HEK293 (cell line): ENCODE measurements around the gene SLC9A9.

Experiments used
- CTCF ChIA-PET: fragments of 350-600 bp; formaldehyde crosslinking; extraction: SDS; loops from one replicate; lab custom pipeline; 2021; ENCODE audit warnings: antibody characterized with exemption; lab: Yijun Ruan, JAX
- POLR2A ChIA-PET: fragments of 300-600 bp; formaldehyde crosslinking; extraction: SDS; loops from one replicate; lab custom pipeline; 2020; ENCODE audit warnings: antibody characterized with exemption, inconsistent platforms; lab: Yijun Ruan, JAX
- H3K27ac ChIP-seq: fragments of 200-500 bp; sonication (Bioruptor generic); 2 replicates; pipeline ENCODE4 v1.5.1; 2014; ENCODE audit warnings: low read depth, low read length, control low read depth, inconsistent platforms; ENCODE audit errors: extremely low read depth
- H3K36me3 ChIP-seq, 2 experiments: fragments of 200-500 bp in 1 of 2; sonication (Bioruptor generic) in 1 of 2; 1 replicate in 1 of 2; 2 replicates in 1 of 2; pipeline ENCODE4 v1.5.1; 2014 to 2017; ENCODE audit warnings: inconsistent platforms in 2 of 2, low read length in 2 of 2; ENCODE audit not compliant: control insufficient read depth in 2 of 2, insufficient read depth in 1 of 2
- H3K4me1 ChIP-seq: fragments of 200-500 bp; sonication (Bioruptor generic); 2 replicates; pipeline ENCODE4 v1.5.1; 2014; ENCODE audit warnings: mild to moderate bottlenecking, low read length, inconsistent platforms; ENCODE audit not compliant: control insufficient read depth, insufficient read depth
- H3K4me3 ChIP-seq: 2 replicates; pipeline ENCODE4 v1.5.1; 2011; ENCODE audit warnings: low read depth, mild to moderate bottlenecking, control low read depth, low read length, moderate library complexity
- H3K9me3 ChIP-seq: fragments of 200-500 bp; sonication (Bioruptor generic); 2 replicates; pipeline ENCODE4 v1.5.1; 2014; ENCODE audit warnings: low read depth, low read length, inconsistent platforms; ENCODE audit not compliant: control insufficient read depth, insufficient read depth
- GLI2 ChIP-seq: fragments of 450-650 bp; formaldehyde crosslinking; IDR thresholded peaks from 2 replicates; pipeline ENCODE4; 2017; ENCODE audit warnings: missing biosample characterization, missing genetic modification characterization, low read depth, borderline replicate concordance
- HOXA7 ChIP-seq: sonication (generic); formaldehyde crosslinking; IDR thresholded peaks from 2 replicates; pipeline ENCODE4 v1.8.1; 2022; ENCODE audit warnings: missing genetic modification reagents, borderline replicate concordance
- HOXD13 ChIP-seq: sonication (generic); formaldehyde crosslinking; IDR thresholded peaks from 2 replicates; pipeline ENCODE4 v1.8.0; 2022; ENCODE audit warnings: missing genetic modification reagents, borderline replicate concordance
- KLF1 ChIP-seq: fragments of 450-650 bp; formaldehyde crosslinking; IDR thresholded peaks from 2 replicates; pipeline ENCODE4 v1.5.1; 2016; ENCODE audit warnings: missing biosample characterization, missing genetic modification characterization
- KLF9 ChIP-seq: fragments of 450-650 bp; formaldehyde crosslinking; IDR thresholded peaks from 2 replicates; pipeline ENCODE4 v1.5.1; 2016; ENCODE audit warnings: missing biosample characterization, missing genetic modification characterization, low read depth
- MZF1 ChIP-seq: fragments of 450-650 bp; formaldehyde crosslinking; IDR thresholded peaks from 2 replicates; pipeline ENCODE4 v1.5.1; 2017; ENCODE audit warnings: missing biosample characterization, missing genetic modification characterization, borderline replicate concordance
- PRDM6 ChIP-seq: fragments of 450-650 bp; formaldehyde crosslinking; IDR thresholded peaks from 2 replicates; pipeline ENCODE4 v1.5.1; 2017; ENCODE audit warnings: missing biosample characterization, missing genetic modification characterization
- YY1 ChIP-seq: fragments of 450-650 bp; formaldehyde crosslinking; IDR thresholded peaks from 2 replicates; pipeline ENCODE4 v1.5.1; 2018; ENCODE audit warnings: missing biosample characterization, missing genetic modification characterization
- ZBTB48 ChIP-seq: fragments of 450-650 bp; formaldehyde crosslinking; IDR thresholded peaks from 2 replicates; pipeline ENCODE4 v1.5.1; 2016; ENCODE audit warnings: missing biosample characterization, missing genetic modification characterization
- ZFP41 ChIP-seq: fragments of 450-650 bp; formaldehyde crosslinking; IDR thresholded peaks from 2 replicates; pipeline ENCODE4 v1.5.1; 2016; ENCODE audit warnings: missing biosample characterization, missing genetic modification characterization, borderline replicate concordance
- ZNF140 ChIP-seq: fragments of 450-650 bp; formaldehyde crosslinking; IDR thresholded peaks from 2 replicates; pipeline ENCODE4 v1.5.1; 2016; ENCODE audit warnings: missing biosample characterization, missing genetic modification characterization
- ZNF146 ChIP-seq: fragments of 450-650 bp; formaldehyde crosslinking; IDR thresholded peaks from 2 replicates; pipeline ENCODE4 v1.5.1; 2016; ENCODE audit warnings: missing biosample characterization, missing genetic modification characterization
- ZNF175 ChIP-seq: fragments of 450-650 bp; formaldehyde crosslinking; IDR thresholded peaks from 2 replicates; pipeline ENCODE4 v1.5.1; 2016; ENCODE audit warnings: missing biosample characterization, missing genetic modification characterization
- ZNF211 ChIP-seq: fragments of 450-650 bp; formaldehyde crosslinking; IDR thresholded peaks from 2 replicates; pipeline ENCODE4 v1.5.1; 2016; ENCODE audit warnings: low read depth, missing biosample characterization, missing genetic modification characterization
- ZNF221 ChIP-seq: fragments of 450-650 bp; formaldehyde crosslinking; IDR thresholded peaks from 2 replicates; pipeline ENCODE4 v1.5.1; 2017; ENCODE audit warnings: missing biosample characterization, missing genetic modification characterization, borderline replicate concordance
- ZNF433 ChIP-seq: fragments of 450-650 bp; formaldehyde crosslinking; IDR thresholded peaks from 2 replicates; pipeline ENCODE4 v1.5.1; 2016; ENCODE audit warnings: missing biosample characterization, missing genetic modification characterization, low read depth
- ZNF501 ChIP-seq: fragments of 450-650 bp; formaldehyde crosslinking; IDR thresholded peaks from 2 replicates; pipeline ENCODE4 v1.5.1; 2016; ENCODE audit warnings: missing biosample characterization, missing genetic modification characterization
- ZNF513 ChIP-seq: fragments of 450-650 bp; IDR thresholded peaks from 2 replicates; pipeline ENCODE4 v1.5.1; 2018; ENCODE audit warnings: missing biosample characterization, missing genetic modification characterization
- ZNF596 ChIP-seq: fragments of 450-650 bp; IDR thresholded peaks from 2 replicates; pipeline ENCODE4 v1.5.0; 2018; ENCODE audit warnings: missing biosample characterization, mild to moderate bottlenecking, missing genetic modification characterization, moderate library complexity
- ZNF639 ChIP-seq: fragments of 450-650 bp; formaldehyde crosslinking; IDR thresholded peaks from 2 replicates; pipeline ENCODE4 v1.5.1; 2016; ENCODE audit warnings: missing biosample characterization, missing genetic modification characterization
- ZNF664 ChIP-seq: fragments of 450-650 bp; formaldehyde crosslinking; IDR thresholded peaks from 2 replicates; pipeline ENCODE4 v1.5.1; 2016; ENCODE audit warnings: missing biosample characterization, missing genetic modification characterization
- ZNF768 ChIP-seq: fragments of 450-650 bp; formaldehyde crosslinking; IDR thresholded peaks from 2 replicates; pipeline ENCODE4 v1.5.1; 2018; ENCODE audit warnings: missing biosample characterization, mild to moderate bottlenecking, missing genetic modification characterization
- ZNF776 ChIP-seq: fragments of 450-650 bp; formaldehyde crosslinking; IDR thresholded peaks from 2 replicates; pipeline ENCODE4 v1.5.0; 2017; ENCODE audit warnings: missing biosample characterization, missing genetic modification characterization, borderline replicate concordance
- ZSCAN18 ChIP-seq: fragments of 450-650 bp; formaldehyde crosslinking; IDR thresholded peaks from 2 replicates; pipeline ENCODE4 v1.5.1; 2016; ENCODE audit warnings: missing biosample characterization, missing genetic modification characterization
- TF ChIP-seq, protein P1 (sequence below): fragments of 450-650 bp; formaldehyde crosslinking; IDR thresholded peaks from 2 replicates; pipeline ENCODE4 v1.5.0; 2017; ENCODE audit warnings: missing biosample characterization, missing genetic modification characterization, borderline replicate concordance
- TF ChIP-seq, protein P2 (sequence below): fragments of 450-650 bp; formaldehyde crosslinking; IDR thresholded peaks from 2 replicates; pipeline ENCODE4 v1.5.1; 2016; ENCODE audit warnings: missing biosample characterization, missing genetic modification characterization

Gene SLC9A9

GRCh38 chr3:143266511-143266910, 581.8 kb downstream of the SLC9A9 start (continued):
- TF ChIP-seq, protein P1, sequence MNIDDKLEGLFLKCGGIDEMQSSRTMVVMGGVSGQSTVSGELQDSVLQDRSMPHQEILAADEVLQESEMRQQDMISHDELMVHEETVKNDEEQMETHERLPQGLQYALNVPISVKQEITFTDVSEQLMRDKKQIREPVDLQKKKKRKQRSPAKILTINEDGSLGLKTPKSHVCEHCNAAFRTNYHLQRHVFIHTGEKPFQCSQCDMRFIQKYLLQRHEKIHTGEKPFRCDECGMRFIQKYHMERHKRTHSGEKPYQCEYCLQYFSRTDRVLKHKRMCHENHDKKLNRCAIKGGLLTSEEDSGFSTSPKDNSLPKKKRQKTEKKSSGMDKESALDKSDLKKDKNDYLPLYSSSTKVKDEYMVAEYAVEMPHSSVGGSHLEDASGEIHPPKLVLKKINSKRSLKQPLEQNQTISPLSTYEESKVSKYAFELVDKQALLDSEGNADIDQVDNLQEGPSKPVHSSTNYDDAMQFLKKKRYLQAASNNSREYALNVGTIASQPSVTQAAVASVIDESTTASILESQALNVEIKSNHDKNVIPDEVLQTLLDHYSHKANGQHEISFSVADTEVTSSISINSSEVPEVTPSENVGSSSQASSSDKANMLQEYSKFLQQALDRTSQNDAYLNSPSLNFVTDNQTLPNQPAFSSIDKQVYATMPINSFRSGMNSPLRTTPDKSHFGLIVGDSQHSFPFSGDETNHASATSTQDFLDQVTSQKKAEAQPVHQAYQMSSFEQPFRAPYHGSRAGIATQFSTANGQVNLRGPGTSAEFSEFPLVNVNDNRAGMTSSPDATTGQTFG (tag by site-specific recombination) = no peak
- TF ChIP-seq ZNF768 (tag by site-specific recombination) (no peak), ZNF776 (tag by site-specific recombination) (no peak)

DNA sequence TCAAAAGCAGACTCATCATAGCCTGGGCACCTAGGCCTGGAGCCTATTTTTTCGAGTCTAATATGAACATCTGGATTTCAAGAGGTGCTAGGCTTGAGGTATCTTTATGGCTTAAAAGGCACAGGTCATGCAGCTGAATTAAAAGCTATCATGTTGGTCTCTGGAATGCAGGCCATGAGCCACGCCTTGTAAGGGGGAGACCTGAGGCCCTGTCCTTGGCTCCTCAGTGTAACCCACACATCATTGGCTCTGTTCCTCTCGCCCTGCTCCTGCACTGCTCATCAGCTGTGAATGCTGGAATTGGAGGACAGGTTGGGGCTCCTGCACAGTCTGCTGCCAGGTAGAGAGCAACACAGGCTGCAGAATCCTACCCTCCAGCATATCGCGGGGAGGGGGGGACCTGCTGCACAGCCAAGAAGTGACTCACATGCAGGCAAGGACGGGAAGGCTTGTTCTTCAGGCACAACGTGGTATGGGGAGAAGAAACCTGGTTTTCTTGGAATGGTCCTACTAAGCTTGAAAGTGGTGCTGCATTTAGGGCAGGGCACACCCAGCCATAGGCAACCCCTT, 582.7 kb downstream of the SLC9A9 start:
- no peak overlapping the region for H3K4me3 ChIP-seq

DNA sequence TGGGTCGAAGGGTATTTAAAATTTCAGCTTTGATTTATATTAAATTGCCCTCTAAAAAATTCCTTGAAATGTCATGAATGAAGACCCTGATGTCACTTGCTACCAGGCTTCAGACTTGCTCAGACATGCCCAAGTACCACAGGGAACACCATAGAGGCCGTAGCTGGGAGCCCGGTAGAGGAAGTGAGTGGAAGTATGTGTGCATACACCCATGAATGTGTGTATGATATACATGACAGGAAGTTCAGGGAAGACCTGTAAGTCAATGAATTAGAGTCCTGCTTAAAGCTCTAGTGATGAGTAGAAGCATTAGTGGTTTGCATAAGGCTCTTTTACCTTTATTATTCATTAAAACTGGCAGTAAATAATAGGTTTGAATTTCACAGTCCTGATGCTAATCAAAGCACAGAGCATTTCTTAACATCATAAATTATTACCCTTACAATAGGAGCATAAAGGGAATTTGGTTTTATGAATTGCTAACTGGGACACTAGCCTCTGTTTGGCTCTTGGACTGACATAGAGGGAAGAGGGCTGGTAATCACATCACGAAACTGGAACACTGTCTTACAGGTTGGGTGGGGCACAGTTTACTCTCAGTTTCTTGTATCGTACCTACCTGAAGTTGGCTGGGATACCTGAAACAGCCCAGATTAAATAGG, 584.3 kb downstream of the SLC9A9 start:
- no peaks in the 10 kb centered on the region for H3K36me3 ChIP-seq
- CTCF ChIA-PET = no interaction called here
- no peak for TF ChIP-seq ZNF433 (tag by site-specific recombination)
- TF ChIP-seq ZNF639 (tag by site-specific recombination) = no peak
- no peak for TF ChIP-seq PRDM6
- TF ChIP-seq, protein P2, sequence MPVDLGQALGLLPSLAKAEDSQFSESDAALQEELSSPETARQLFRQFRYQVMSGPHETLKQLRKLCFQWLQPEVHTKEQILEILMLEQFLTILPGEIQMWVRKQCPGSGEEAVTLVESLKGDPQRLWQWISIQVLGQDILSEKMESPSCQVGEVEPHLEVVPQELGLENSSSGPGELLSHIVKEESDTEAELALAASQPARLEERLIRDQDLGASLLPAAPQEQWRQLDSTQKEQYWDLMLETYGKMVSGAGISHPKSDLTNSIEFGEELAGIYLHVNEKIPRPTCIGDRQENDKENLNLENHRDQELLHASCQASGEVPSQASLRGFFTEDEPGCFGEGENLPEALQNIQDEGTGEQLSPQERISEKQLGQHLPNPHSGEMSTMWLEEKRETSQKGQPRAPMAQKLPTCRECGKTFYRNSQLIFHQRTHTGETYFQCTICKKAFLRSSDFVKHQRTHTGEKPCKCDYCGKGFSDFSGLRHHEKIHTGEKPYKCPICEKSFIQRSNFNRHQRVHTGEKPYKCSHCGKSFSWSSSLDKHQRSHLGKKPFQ = no peak
- TF ChIP-seq ZNF664 = no peak
- TF ChIP-seq GLI2 (tag by site-specific recombination) = no peak
- TF ChIP-seq ZSCAN18 = no peak
- TF ChIP-seq ZFP41 (tag by site-specific recombination) = no peak
- no peak for TF ChIP-seq MZF1 (tag by site-specific recombination)
- TF ChIP-seq ZNF221 = no peak
- TF ChIP-seq ZNF501 (tag by site-specific recombination) = no peak
- TF ChIP-seq ZBTB48 (tag by site-specific recombination) = no peak

More for the DNA sequence above, 582.7 kb downstream of the SLC9A9 start:
- POLR2A ChIA-PET = no interaction called here
- Histone ChIP-seq H3K4me1 (no peaks in the 10 kb centered on the region), H3K27ac (no peak overlapping the region), H3K36me3 (no peaks in the 10 kb centered on the region), H3K9me3 (no peaks in the 10 kb centered on the region)
- CTCF ChIA-PET = interaction anchor here (0.7 to 1.2 kb wide), 2 partner anchors 19 to 305 kb away, joined by 3 to 6 read pairs; no protein-coding TSS in a partner anchor
- TF ChIP-seq ZNF211 (tag by site-specific recombination) = no peak
- no peak for TF ChIP-seq KLF1 (tag by site-specific recombination)
- no peak for TF ChIP-seq ZNF140
- no peak for TF ChIP-seq ZNF146 (tag by site-specific recombination)
- no peak for TF ChIP-seq HOXA7 (CRISPR knock-in tag)
- no peak for TF ChIP-seq HOXD13
- no peak for TF ChIP-seq ZNF175 (tag by site-specific recombination)
- TF ChIP-seq KLF9 = no peak
- TF ChIP-seq ZNF596 (tag by site-specific recombination) = no peak
- TF ChIP-seq YY1 (tag by site-specific recombination) = no peak
- no peak for TF ChIP-seq ZNF513 (tag by site-specific recombination)

More for the DNA sequence above, 584.3 kb downstream of the SLC9A9 start:
- Histone ChIP-seq H3K27ac (no peak overlapping the region), H3K4me1 (no peaks in the 10 kb centered on the region), H3K9me3 (no peaks in the 10 kb centered on the region), H3K4me3 (no peak overlapping the region)
- POLR2A ChIA-PET = no interaction called here
